Ascending aorta (tissue), 2 donors: ENCODE data around the gene MIOX. TPM values are rescaled to one million over a fixed set of nuclear protein-coding genes. Genes with fewer than 3 reads are reported as not detected.

Source experiments
- DNase-seq, 2 donors: peaks; one replicate each; pipeline ENCODE4 v3.0.0-alpha.2; 2019; ENCODE audit warnings: low spot score in 2 of 2
- H3K27ac ChIP-seq, 2 donors: fragments of 200-600 bp; sonication (generic); one replicate each; pipeline ENCODE4 v1.5.1; 2016 to 2017; ENCODE audit warnings: mild to moderate bottlenecking in 1 of 2
- H3K27me3 ChIP-seq: fragments of 200-600 bp; sonication (generic); one replicate; pipeline ENCODE4 v1.5.1; 2017
- H3K36me3 ChIP-seq, 2 donors: fragments of 200-600 bp; sonication (generic); one replicate each; pipeline ENCODE4 v1.5.1; 2016
- H3K4me1 ChIP-seq, 2 donors: fragments of 200-600 bp; sonication (generic); one replicate each; pipeline ENCODE4 v1.5.1; 2016 to 2017; ENCODE audit warnings: mild to moderate bottlenecking in 1 of 2
- H3K4me3 ChIP-seq, 2 donors: fragments of 200-600 bp; sonication (generic); one replicate each; pipeline ENCODE4 v1.5.1; 2016 to 2017; ENCODE audit warnings: mild to moderate bottlenecking in 1 of 2
- H3K9me3 ChIP-seq, 2 donors: fragments of 200-600 bp; sonication (generic); one replicate each; pipeline ENCODE4 v1.5.1; 2016
- CTCF ChIP-seq, 3 experiments: fragments of 200-600 bp in 2 of 3; fragments of 450-650 bp in 1 of 3; sonication (generic) in 2 of 3; IDR thresholded peaks; one replicate each; pipeline ENCODE4 v1.5.1; 2016 to 2019; ENCODE audit warnings: antibody characterized with exemption in 3 of 3, mild to moderate bottlenecking in 1 of 3, moderate library complexity in 1 of 3
- intact Hi-C: fragments of 100-400 bp; cut with DNase I; formaldehyde crosslinking; loops from one replicate; pipeline ENCODE4 v1.15.1; 2023
- total RNA-seq: library from RNA; depleted of rRNA; stranded (reverse); fragments of >200 nt; gene quantifications from one replicate; pipeline ENCODE4 v1.1.0, GENCODE V29; 2016

MIOX gene
- total RNA-seq, 1 donor from 2014 or later, result not detected

- no peak for DNase-seq
- no peaks in the 10 kb centered on the region for H3K9me3 ChIP-seq
- no peak overlapping the region for H3K4me3 ChIP-seq
- no peaks in the 10 kb centered on the region for H3K27me3 ChIP-seq
- H3K4me1 ChIP-seq, result no peaks in the 10 kb centered on the region
- TF ChIP-seq CTCF (IDR thresholded peaks at IDR 0.05), result peak in 2 of 3 experiments; percentile 39 to 44
- intact Hi-C loops, result no loop called here
- H3K27ac ChIP-seq, result no peak overlapping the region
- H3K36me3 ChIP-seq, result peaks cover 8 to 11% of the 10 kb centered on the region in 2 donors
Observed at GRCh38 chr22:50498322-50498890, 11.7 kb downstream of the MIOX start.

GRCh38 chr22:50500452-50500851, 13.8 kb downstream of the MIOX start:
- peaks cover 24 to 27% of the 10 kb centered on the region in 2 donors for H3K36me3 ChIP-seq
- no peak overlapping the region for H3K27ac ChIP-seq
- no peak overlapping the region for H3K4me3 ChIP-seq
- H3K27me3 ChIP-seq, result no peaks in the 10 kb centered on the region
- H3K9me3 ChIP-seq, result no peaks in the 10 kb centered on the region
- no peaks in the 10 kb centered on the region for H3K4me1 ChIP-seq
- no peak for DNase-seq
- intact Hi-C loops, result loop anchor here (10.0 kb wide), 1 partner anchor 536 kb away; the partner anchor contains the start of gene PIM3
- no peak for TF ChIP-seq CTCF (IDR thresholded peaks at IDR 0.05)

GRCh38 chr22:50502096-50502495, 15.4 kb downstream of the MIOX start:
- H3K27me3 ChIP-seq, result no peaks in the 10 kb centered on the region
- H3K27ac ChIP-seq, result no peak overlapping the region
- peaks cover 9 to 12% of the 10 kb centered on the region in 2 donors for H3K4me1 ChIP-seq
- H3K9me3 ChIP-seq, result no peaks in the 10 kb centered on the region
- DNase-seq, result no peak
- intact Hi-C loops, result loop anchor here (10.0 kb wide), 1 partner anchor 537 kb away; the partner anchor contains the start of gene PIM3
- no peak for TF ChIP-seq CTCF (IDR thresholded peaks at IDR 0.05)
- H3K36me3 ChIP-seq, result peaks cover 30 to 33% of the 10 kb centered on the region in 2 donors
- no peak overlapping the region for H3K4me3 ChIP-seq

- intact Hi-C loops, result loop anchor here (10.0 kb wide), 1 partner anchor 538 kb away; the partner anchor contains the start of gene PIM3
- no peak for DNase-seq
- Histone ChIP-seq H3K36me3 (peaks cover 30 to 33% of the 10 kb centered on the region in 2 donors), H3K27ac (no peak overlapping the region), H3K4me1 (peaks cover 10 to 12% of the 10 kb centered on the region in 2 donors), H3K9me3 (no peaks in the 10 kb centered on the region), H3K4me3 (no peak overlapping the region), H3K27me3 (no peaks in the 10 kb centered on the region)
- no peak for TF ChIP-seq CTCF (IDR thresholded peaks at IDR 0.05)
Observed at GRCh38 chr22:50502628-50503474, 16.2 kb downstream of the MIOX start.

GRCh38 chr22:50503475-50504145, 17.0 kb downstream of the MIOX start:
- Histone ChIP-seq H3K36me3 (peaks cover 30 to 33% of the 10 kb centered on the region in 2 donors), H3K4me3 (no peak overlapping the region), H3K27ac (no peak overlapping the region), H3K9me3 (no peaks in the 10 kb centered on the region), H3K27me3 (no peaks in the 10 kb centered on the region), H3K4me1 (peaks cover 10 to 12% of the 10 kb centered on the region in 2 donors)
- DNase-seq, result no peak
- intact Hi-C loops, result loop anchor here (10.0 kb wide), 1 partner anchor 539 kb away; the partner anchor contains the start of gene PIM3
- TF ChIP-seq CTCF (IDR thresholded peaks at IDR 0.05), result no peak
